ENCODE measurements around the gene CFAP99. TPM values are rescaled to one million over a fixed set of nuclear protein-coding genes. Genes with fewer than 3 reads are reported as not detected.

Gene CFAP99
- total RNA-seq, 2 experiments from 2014 or later, result 0.11 TPM; not detected in 1

DNA sequence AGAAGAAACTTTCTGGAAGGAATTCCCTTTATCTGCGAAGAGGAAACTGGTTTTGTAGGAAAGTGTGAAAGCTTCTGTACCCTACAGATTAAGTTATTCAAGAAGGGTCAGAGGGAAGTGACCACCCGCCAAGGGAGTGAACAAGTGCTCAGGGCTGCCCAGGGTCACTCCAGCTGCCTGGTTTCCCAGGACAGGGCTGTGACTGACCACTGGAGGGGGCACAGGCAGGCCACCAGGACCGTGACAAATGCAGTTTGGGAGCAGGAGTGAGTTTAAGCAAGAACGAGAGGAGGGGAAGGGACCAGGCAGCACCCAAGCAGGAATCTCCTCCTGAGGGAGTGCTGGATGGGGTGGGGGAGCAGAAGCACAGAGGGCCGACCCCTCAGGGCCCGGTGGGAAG, 34.5 kb upstream of the CFAP99 start:
- POLR2A ChIA-PET, result no interaction called here
- Mint-ChIP-seq H3K4me3 (no peak overlapping the region), H3K36me3 (no peaks in the 10 kb centered on the region), H3K27ac (no peak overlapping the region), H3K4me1 (no peaks in the 10 kb centered on the region), H3K9me3 (no peaks in the 10 kb centered on the region), H3K27me3 (peaks cover 9% of the 10 kb centered on the region)
- no peak for DNase-seq
- no peak for ATAC-seq (ENCODE audit: low read depth)

DNA sequence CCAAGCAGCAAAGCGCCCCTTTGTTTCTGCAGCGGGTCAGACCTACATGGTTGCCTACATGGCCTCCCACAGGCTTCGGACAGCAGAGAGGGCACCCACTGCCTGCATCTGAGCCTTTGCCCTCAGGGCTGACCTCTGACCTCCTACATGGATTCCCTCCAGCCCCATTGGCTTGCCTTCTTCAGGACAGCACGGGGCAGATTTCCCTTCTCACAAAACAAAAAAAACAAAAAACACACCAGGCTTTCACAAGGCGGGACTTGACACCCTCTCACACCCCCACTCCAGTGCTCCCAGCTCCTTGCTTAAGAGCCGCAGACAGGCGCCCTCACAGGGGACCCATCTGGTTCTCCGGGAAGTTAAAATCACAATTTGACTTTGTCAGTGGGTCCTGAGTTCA, 33.2 kb upstream of the CFAP99 start:
- Mint-ChIP-seq H3K9me3 (no peaks in the 10 kb centered on the region), H3K4me3 (no peak overlapping the region), H3K27ac (no peak overlapping the region), H3K4me1 (no peaks in the 10 kb centered on the region), H3K27me3 (peaks cover 16% of the 10 kb centered on the region), H3K36me3 (no peaks in the 10 kb centered on the region)
- no peak for ATAC-seq (ENCODE audit: low read depth)
- DNase-seq, result no peak
- POLR2A ChIA-PET, result no interaction called here

DNA sequence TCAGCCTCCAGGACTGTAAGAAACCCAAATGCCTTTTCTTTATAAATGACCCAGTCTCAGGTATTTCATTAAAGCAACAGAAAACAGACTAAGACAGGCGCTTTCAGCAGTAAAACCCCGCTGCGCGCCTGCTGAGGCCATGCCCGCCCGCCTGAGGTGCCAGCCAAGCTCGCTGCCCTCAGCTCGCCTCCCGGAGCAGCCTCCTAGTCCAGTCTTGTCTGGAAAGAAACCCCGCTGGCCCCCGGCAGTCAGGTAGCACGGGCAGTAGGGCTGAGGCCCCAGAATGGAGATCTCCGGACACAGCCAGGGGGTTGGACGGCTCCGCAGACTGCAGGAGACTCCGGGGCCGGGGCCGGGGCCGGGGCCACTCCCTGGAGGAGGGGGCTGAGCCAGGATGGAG, 32.0 kb upstream of the CFAP99 start:
- no peak for ATAC-seq (ENCODE audit: low read depth)
- POLR2A ChIA-PET, result no interaction called here
- Mint-ChIP-seq H3K36me3 (no peaks in the 10 kb centered on the region), H3K4me1 (peaks cover 3% of the 10 kb centered on the region), H3K27me3 (peaks cover 22% of the 10 kb centered on the region), H3K9me3 (no peaks in the 10 kb centered on the region), H3K27ac (no peak overlapping the region), H3K4me3 (no peak overlapping the region)
- no peak for DNase-seq

DNA sequence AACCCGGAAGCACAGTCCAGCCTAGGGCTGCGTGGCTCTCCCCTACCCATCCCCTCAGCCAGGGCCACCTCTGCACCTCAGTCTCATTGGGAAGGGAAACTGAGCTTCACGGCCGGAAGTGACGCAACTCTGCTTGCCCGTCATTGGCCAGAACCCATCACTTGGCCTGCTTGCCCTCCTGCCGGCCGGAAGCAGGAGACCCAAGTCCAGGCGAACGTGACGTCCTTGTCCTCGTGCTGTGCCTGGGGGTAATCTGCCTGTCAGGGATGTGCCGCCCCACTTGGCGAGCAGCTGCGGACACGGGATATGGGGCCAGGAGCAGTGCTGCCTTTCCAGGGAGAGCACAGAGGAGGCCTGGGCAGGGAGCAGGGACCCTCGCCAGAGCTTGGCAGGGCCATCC, 31.5 kb upstream of the CFAP99 start:
- POLR2A ChIA-PET, result no interaction called here
- H3K4me3 Mint-ChIP-seq, result no peak overlapping the region
- peaks cover 25% of the 10 kb centered on the region for H3K27me3 Mint-ChIP-seq
- ATAC-seq (ENCODE audit: low read depth), result no peak
- no peaks in the 10 kb centered on the region for H3K9me3 Mint-ChIP-seq
- H3K27ac Mint-ChIP-seq, result no peak overlapping the region
- no peak for DNase-seq
- H3K4me1 Mint-ChIP-seq, result peaks cover 3% of the 10 kb centered on the region
- H3K36me3 Mint-ChIP-seq, result no peaks in the 10 kb centered on the region

DNA sequence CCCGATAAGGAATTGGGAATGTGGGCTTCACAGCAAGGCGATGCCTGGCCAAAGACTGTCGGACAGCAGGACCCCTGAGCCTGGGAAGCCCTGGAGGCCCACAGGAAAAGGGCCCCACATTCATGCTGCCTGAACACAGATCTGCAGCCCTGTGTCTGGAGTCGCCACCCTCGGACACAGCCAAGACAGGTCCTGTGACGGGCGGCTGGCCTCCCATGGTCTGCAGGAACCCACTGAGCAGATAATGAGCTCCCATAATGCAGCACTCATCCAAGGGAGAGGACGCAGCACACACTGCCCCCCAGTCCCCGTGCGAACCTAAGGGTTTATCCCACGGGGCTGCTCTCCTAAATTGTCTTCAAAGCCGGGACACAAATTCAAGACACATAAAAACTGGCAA, 30.9 kb upstream of the CFAP99 start:
- ATAC-seq (ENCODE audit: low read depth) (no peak), DNase-seq (no peak)
- POLR2A ChIA-PET, result no interaction called here
- Mint-ChIP-seq H3K4me1 (peaks cover 3% of the 10 kb centered on the region), H3K4me3 (no peak overlapping the region), H3K27ac (no peak overlapping the region), H3K27me3 (peaks cover 31% of the 10 kb centered on the region), H3K36me3 (no peaks in the 10 kb centered on the region), H3K9me3 (no peaks in the 10 kb centered on the region)

DNA sequence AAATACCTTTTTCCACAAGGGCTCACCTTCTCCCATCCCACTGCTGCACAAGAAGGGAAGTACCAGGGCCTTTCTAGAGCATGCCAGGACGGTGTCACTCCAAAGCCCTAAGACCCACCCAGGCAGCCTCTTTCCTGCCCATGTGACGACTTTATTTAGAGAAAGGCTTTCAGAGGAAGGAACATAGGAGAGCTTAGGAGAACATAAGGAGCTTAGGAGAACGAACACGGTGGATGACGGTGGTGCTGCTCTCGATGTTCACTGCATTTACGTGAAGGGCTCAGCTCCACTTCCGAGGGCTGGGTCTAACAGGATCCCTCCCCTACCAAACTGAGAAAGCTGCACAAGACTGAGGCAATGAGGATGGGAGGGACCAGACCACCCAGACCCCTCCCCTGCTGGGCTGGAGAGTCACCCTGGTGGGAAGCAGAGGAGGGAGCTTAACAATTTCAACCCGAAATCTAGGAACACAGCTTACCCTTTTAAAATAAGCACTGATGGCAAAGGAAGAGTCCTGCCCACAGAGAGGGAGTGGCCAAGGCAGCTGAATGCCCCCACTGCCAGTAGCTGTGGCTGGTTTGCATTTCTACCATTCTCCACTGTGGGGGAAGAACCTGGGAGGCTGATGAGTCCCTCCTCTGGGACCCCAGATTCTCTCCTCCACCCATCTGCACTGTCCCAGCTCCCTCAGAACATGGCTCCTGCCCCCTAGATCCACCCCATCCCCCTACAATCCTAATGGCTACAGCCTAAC, 30.1 kb upstream of the CFAP99 start:
- Mint-ChIP-seq H3K27ac (no peak overlapping the region), H3K4me3 (no peak overlapping the region), H3K4me1 (peaks cover 6% of the 10 kb centered on the region), H3K36me3 (no peaks in the 10 kb centered on the region), H3K9me3 (no peaks in the 10 kb centered on the region), H3K27me3 (peaks cover 37% of the 10 kb centered on the region)
- ATAC-seq (ENCODE audit: low read depth), result no peak
- POLR2A ChIA-PET, result interaction anchor here (0.5 kb wide), 1 partner anchor 94 kb away, joined by 4 read pairs; no protein-coding TSS in a partner anchor
- no peak for DNase-seq

DNA sequence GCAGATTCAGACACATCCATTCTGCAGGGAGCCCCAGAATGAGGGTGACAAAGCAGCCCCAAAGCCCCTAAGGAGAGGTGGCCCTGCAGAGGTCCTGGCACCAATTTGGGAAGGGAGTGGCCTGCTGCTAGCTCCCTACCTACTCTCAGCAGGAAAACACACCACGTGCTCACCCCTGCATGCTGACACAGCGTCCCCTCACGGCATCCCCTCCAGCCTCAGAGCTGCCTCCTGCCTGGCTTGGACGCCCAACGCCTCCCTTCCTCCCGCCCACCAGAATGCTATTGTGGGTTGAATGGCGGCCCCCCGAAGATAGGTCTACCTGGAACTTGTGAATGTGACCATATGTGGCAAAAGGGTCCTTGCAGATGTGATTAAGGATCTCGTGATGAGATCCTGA, 29.1 kb upstream of the CFAP99 start:
- Mint-ChIP-seq H3K4me3 (no peak overlapping the region), H3K27ac (no peak overlapping the region), H3K27me3 (peaks cover 46% of the 10 kb centered on the region), H3K9me3 (no peaks in the 10 kb centered on the region), H3K4me1 (peaks cover 11% of the 10 kb centered on the region), H3K36me3 (no peaks in the 10 kb centered on the region)
- ATAC-seq (ENCODE audit: low read depth) (no peak), DNase-seq (no peak)
- POLR2A ChIA-PET, result no interaction called here

DNA sequence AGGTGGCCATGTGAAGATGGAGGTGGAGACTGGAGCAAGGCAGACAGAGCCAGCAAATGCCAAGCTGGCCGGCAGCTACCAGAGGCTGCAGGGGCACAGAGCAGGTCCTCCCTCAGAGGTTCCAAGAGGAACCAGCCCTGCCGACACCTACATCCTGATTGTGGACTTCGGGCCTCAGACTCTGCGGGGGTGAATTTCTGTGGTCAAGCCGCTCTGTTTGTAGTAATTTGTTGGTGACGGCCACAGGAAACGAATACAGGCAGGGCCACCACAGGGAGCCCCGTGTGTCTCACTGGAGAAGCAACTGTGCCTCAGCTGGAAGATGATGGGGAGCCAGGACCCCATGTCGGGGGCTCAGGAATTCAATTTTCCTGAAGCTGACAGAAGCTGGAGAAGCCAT, 28.6 kb upstream of the CFAP99 start:
- H3K9me3 Mint-ChIP-seq, result no peaks in the 10 kb centered on the region
- H3K4me3 Mint-ChIP-seq, result no peak overlapping the region
- POLR2A ChIA-PET, result no interaction called here
- no peak overlapping the region for H3K27ac Mint-ChIP-seq
- H3K36me3 Mint-ChIP-seq, result no peaks in the 10 kb centered on the region
- peaks cover 50% of the 10 kb centered on the region for H3K27me3 Mint-ChIP-seq
- DNase-seq (no peak), ATAC-seq (ENCODE audit: low read depth) (no peak)
- peaks cover 11% of the 10 kb centered on the region for H3K4me1 Mint-ChIP-seq

DNA sequence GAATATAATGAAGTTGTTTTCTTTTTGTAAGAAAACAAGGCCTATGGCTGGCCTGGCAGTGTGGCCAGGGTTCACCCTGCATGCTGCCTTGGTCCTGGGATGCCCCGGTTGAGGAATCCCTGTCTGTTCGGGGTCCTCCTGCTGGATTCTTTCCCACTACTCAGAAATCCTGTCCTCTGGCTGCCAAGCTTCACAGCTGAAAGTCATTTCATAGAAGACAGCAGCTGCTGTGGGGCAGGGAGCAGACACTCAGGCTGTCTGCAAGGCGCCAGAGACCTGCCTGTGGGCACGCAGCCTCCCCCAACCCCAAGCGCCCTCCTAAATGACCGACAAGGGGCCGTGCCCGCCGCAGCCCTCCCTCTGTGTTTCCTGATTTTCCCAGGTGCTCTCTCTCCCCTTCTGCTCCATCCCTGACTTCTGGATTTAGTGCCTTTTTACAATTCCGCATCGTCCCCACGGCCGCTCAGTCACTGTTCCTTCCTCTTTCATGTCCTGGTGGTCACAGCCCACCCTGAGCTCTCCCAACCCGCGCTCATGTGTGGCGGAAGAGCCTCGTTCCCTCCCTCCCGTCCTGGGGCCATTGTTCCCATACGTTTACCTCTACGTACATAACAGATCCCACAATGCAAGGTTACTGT, 27.9 kb upstream of the CFAP99 start:
- peaks cover 52% of the 10 kb centered on the region for H3K27me3 Mint-ChIP-seq
- POLR2A ChIA-PET, result no interaction called here
- H3K9me3 Mint-ChIP-seq, result no peaks in the 10 kb centered on the region
- no peaks in the 10 kb centered on the region for H3K36me3 Mint-ChIP-seq
- ATAC-seq (ENCODE audit: low read depth) (no peak), DNase-seq (no peak)
- H3K27ac Mint-ChIP-seq, result no peak overlapping the region
- no peak overlapping the region for H3K4me3 Mint-ChIP-seq
- peaks cover 11% of the 10 kb centered on the region for H3K4me1 Mint-ChIP-seq

DNA sequence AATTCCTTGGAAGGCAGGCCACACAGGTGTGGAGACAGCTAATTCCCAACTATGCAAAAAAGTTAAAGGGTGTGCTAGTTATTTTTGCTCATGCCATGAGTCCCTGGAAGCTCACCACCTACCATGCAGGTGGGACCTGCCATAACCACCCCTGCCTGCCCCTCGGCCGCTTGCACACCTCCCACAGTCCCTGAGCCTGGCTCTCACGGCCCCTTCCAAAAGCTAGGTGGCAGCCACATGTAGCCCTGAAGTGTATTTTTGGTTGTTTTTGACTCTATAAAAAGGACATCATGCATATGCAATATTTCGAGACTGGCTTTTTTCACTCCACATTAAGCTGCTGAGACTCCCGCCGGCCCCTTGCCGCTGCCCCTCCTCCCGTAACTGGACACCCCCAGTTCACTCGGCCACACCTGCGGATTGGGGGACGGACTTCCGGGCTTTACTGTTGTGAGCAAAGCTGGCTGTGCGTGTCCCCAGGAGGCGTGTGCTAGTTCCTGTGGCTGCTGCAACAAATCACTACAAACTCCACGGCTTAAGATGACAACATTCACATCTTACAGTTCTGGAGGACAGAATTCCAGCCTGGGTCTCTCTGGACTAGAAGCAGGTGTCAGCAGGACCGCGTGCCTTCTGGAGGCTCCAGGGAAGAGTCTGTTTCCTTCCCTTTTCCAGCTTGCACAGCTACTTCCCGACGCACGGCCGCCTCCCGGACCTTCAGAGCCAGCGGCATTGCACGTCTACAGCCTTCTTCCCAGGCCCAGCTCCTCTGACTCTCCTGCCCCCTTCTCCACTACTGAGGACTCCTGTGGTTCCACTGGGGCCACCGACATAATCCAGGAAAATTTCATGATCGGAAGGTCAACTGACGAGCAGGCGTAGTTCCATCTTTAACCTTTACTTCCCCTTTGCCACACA, 25.1 kb upstream of the CFAP99 start:
- Mint-ChIP-seq H3K4me3 (peak overlapping the region; percentile 4), H3K36me3 (no peaks in the 10 kb centered on the region), H3K9me3 (no peaks in the 10 kb centered on the region), H3K4me1 (peaks cover 11% of the 10 kb centered on the region), H3K27me3 (peaks cover 52% of the 10 kb centered on the region), H3K27ac (no peak overlapping the region)
- POLR2A ChIA-PET, result no interaction called here
- ATAC-seq (ENCODE audit: low read depth) (peak; percentile 69), DNase-seq (no peak)

DNA sequence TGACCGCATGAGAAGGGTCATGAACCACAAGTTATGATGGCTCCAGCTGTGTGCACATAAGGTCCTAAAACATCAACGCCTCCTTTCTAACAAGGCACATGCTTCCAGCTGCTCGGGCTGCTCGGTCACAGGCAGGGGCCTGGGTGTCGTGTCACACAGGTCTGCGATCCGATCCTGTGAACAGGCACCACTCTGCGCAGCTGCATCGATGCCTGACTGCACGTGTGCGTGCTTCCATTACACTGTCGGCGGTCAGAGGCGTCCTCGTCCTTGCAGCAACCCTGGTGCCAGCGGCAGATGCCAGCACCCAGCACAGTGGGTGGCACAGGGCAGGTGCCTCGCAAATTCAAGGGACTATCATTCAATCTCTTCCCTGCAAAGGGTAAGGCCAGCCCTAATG, 24.2 kb upstream of the CFAP99 start:
- peaks cover 11% of the 10 kb centered on the region for H3K4me1 Mint-ChIP-seq
- H3K27ac Mint-ChIP-seq, result no peak overlapping the region

DNA sequence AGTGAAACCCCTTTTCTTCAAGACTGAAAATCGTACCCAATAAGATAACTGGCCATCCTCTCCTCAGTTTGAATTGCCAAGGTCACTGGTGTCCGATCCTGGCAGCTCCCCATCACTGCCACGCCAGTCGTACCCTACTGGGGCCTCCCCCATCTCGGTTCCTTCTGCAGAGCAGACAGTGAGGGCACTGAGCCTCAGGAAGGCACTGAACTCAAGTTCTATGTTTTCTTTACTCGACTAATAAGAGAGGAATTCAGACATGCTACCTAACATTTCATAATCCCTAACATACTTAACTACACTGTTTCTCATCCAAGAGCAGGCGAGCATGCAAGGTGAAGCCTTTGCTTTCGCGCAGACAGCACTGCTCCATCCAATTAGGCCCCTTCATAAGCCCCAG, 23.7 kb upstream of the CFAP99 start:
- POLR2A ChIA-PET, result no interaction called here
- Mint-ChIP-seq H3K27me3 (peaks cover 45% of the 10 kb centered on the region), H3K4me3 (no peak overlapping the region), H3K4me1 (peaks cover 11% of the 10 kb centered on the region), H3K36me3 (no peaks in the 10 kb centered on the region), H3K9me3 (no peaks in the 10 kb centered on the region), H3K27ac (no peak overlapping the region)
- ATAC-seq (ENCODE audit: low read depth) (no peak), DNase-seq (no peak)

More for the DNA sequence above, 24.2 kb upstream of the CFAP99 start:
- H3K36me3 Mint-ChIP-seq, result no peaks in the 10 kb centered on the region
- POLR2A ChIA-PET, result no interaction called here
- peaks cover 49% of the 10 kb centered on the region for H3K27me3 Mint-ChIP-seq
- ATAC-seq (ENCODE audit: low read depth), result no peak
- no peak overlapping the region for H3K4me3 Mint-ChIP-seq
- no peak for DNase-seq
- H3K9me3 Mint-ChIP-seq, result no peaks in the 10 kb centered on the region

DNA sequence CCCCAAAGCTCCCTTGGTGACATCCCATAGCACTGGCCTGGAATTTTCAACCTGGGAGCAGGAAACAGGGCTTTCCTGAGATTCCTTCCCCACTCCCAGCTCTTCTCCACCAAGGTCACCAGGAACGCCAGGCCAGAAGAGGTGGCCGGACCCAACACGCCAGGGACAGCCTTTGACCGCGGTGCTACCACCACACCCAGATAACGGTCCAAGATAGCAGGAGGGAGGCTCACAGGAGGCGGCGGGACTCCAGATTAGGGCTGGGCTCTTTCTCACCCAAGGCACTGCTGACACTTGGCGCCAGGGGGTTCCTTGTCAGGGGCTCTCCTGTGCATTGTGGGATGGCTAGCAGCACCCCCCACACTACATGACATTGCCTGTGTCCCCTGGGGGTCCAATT, 23.2 kb upstream of the CFAP99 start:
- POLR2A ChIA-PET, result interaction anchor here (0.6 kb wide), 1 partner anchor 194 kb away, joined by 3 read pairs; no protein-coding TSS in a partner anchor
- Mint-ChIP-seq H3K4me1 (peaks cover 11% of the 10 kb centered on the region), H3K4me3 (no peak overlapping the region), H3K36me3 (no peaks in the 10 kb centered on the region), H3K9me3 (no peaks in the 10 kb centered on the region), H3K27ac (no peak overlapping the region), H3K27me3 (peaks cover 41% of the 10 kb centered on the region)
- ATAC-seq (ENCODE audit: low read depth), result no peak
- DNase-seq, result no peak
